NCI-H1092 treated with DMSO at 0.1 percent for 48 hours (cell line): ENCODE data around the gene GALNS.

Source experiments
- DNase-seq: peaks from one replicate; lab custom pipeline; 2025; lab: John Stamatoyannopoulos, UW

The GALNS gene

GRCh38 chr16:88770461-88771293 lies 86.1 kb downstream of the GALNS start:
- DNase-seq: no peak

GRCh38 chr16:88769617-88770460 lies 86.9 kb downstream of the GALNS start:
- no peak for DNase-seq

GRCh38 chr16:88768071-88768783 lies 88.5 kb downstream of the GALNS start:
- no peak for DNase-seq

GRCh38 chr16:88767546-88768070 lies 89.1 kb downstream of the GALNS start:
- DNase-seq: no peak

- no peak for DNase-seq
Measured at GRCh38 chr16:88766975-88767374, 89.8 kb downstream of the GALNS start.

- DNase-seq: no peak
Measured at GRCh38 chr16:88764913-88765349, 91.8 kb downstream of the GALNS start.

- DNase-seq: no peak
Measured at GRCh38 chr16:88764080-88764479, 92.7 kb downstream of the GALNS start.
